Endothelial cell of umbilical vein (primary cell): Measurements from ENCODE around the gene TNS1.

Experiments
- EZH2 ChIP-seq: IDR thresholded peaks from 2 replicates; pipeline ENCODE4 v1.6.1; 2012; ENCODE audit warnings: borderline replicate concordance, low read depth, mild to moderate bottlenecking, moderate library complexity, low read length, inconsistent platforms; ENCODE audit not compliant: severe bottlenecking
- FOS ChIP-seq: IDR thresholded peaks from 2 replicates; pipeline ENCODE4 v1.6.1; 2011; ENCODE audit warnings: mild to moderate bottlenecking, low read length, moderate library complexity, borderline replicate concordance; ENCODE audit not compliant: insufficient read depth
- POLR2A ChIP-seq: IDR thresholded peaks from 2 replicates; pipeline ENCODE4 v1.6.1; 2012; ENCODE audit warnings: low read depth, mild to moderate bottlenecking, control low read depth, low read length
- TF ChIP-seq, protein P1 (sequence below), 2 donors: IDR thresholded peaks; 1 replicate in 1 of 2; 2 replicates in 1 of 2; pipeline ENCODE4 v1.5.1; 2011; ENCODE audit warnings: low read length in 2 of 2, mild to moderate bottlenecking in 2 of 2, moderate library complexity in 2 of 2, control low read depth in 1 of 2, inconsistent platforms in 1 of 2, low read depth in 1 of 2; ENCODE audit not compliant: insufficient read depth in 1 of 2; ENCODE audit errors: extremely low read depth in 1 of 2
- TF ChIP-seq, protein P2 (sequence below): IDR thresholded peaks from 2 replicates; pipeline ENCODE4 v1.6.1; 2011; ENCODE audit not compliant: insufficient read depth, insufficient read length

DNA sequence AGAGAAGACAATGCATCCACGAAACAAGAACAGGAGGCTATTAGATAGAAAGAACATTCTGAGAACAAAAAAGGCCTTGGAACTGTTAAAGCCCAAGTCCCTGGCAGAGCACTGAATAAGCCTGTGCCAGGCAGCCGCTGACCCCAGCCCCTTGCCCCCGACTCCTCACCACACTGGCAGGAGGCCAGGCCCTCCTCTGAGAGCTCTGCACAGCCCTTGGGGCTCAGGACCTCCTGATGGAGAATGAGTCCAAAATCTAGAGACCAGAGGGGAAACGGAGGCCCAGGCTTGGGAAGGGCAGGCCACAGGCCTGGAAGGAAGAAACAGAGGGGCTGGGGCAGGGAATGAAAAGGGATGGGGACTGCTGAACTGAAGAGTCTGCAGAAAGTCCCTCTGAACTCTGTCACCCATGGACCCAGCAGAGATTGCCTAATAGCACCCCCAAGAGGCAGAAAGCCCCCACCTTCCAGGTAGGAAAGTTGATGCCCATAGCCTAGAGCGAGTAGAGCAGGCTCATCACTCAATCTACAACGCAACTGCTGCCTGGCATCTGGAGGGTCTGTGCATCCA lies 18.3 kb upstream of the TNS1 start:
- TF ChIP-seq, protein P1, sequence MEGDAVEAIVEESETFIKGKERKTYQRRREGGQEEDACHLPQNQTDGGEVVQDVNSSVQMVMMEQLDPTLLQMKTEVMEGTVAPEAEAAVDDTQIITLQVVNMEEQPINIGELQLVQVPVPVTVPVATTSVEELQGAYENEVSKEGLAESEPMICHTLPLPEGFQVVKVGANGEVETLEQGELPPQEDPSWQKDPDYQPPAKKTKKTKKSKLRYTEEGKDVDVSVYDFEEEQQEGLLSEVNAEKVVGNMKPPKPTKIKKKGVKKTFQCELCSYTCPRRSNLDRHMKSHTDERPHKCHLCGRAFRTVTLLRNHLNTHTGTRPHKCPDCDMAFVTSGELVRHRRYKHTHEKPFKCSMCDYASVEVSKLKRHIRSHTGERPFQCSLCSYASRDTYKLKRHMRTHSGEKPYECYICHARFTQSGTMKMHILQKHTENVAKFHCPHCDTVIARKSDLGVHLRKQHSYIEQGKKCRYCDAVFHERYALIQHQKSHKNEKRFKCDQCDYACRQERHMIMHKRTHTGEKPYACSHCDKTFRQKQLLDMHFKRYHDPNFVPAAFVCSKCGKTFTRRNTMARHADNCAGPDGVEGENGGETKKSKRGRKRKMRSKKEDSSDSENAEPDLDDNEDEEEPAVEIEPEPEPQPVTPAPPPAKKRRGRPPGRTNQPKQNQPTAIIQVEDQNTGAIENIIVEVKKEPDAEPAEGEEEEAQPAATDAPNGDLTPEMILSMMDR (IDR thresholded peaks at IDR 0.05; ENCODE audit: extremely low read depth in 1 of 2, insufficient read depth in 1 of 2, low read depth in 1 of 2, low read length in 2 of 2), result no peak
- TF ChIP-seq EZH2 (no peak), POLR2A (no peak), FOS (no peak)
- TF ChIP-seq, protein P2, sequence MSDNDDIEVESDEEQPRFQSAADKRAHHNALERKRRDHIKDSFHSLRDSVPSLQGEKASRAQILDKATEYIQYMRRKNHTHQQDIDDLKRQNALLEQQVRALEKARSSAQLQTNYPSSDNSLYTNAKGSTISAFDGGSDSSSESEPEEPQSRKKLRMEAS, result no peak
